Peyer's patch (tissue), 4 donors: ENCODE results near the gene ZNF143.

ENCODE experiments used
- CTCF ChIP-seq, 6 experiments: fragments of 450-650 bp in 4 of 6; fragments of 200-600 bp in 2 of 6; sonication (generic) in 1 of 6; IDR thresholded peaks; one replicate each; pipeline ENCODE4 v1.5.1; 2017 to 2019; ENCODE audit warnings: antibody characterized with exemption in 6 of 6, mild to moderate bottlenecking in 3 of 6, moderate library complexity in 1 of 6
- POLR2A ChIP-seq, 2 donors: fragments of 450-650 bp; IDR thresholded peaks; one replicate each; pipeline ENCODE4 v1.5.1; 2017; ENCODE audit warnings: antibody characterized with exemption in 2 of 2, mild to moderate bottlenecking in 2 of 2, moderate library complexity in 2 of 2

- TF ChIP-seq POLR2A (IDR thresholded peaks at IDR 0.05): no peak
- no peak for TF ChIP-seq CTCF (IDR thresholded peaks at IDR 0.05)
Observed at GRCh38 chr11:9498457-9499078, 37.8 kb downstream of the ZNF143 start.
